ENCODE measurements around the gene CP. TPM values are rescaled to one million over a fixed set of nuclear protein-coding genes. Genes with fewer than 3 reads are reported as not detected.
"Not testable (repeated sequence)": the region's sequence is repeated elsewhere in the genome, so short reads cannot be mapped to it uniquely, and the experiment has no call there.

The CP gene
- total RNA-seq, 6 donors from 2014 or later = 3.9 to 87.3 (median 18.9) TPM

DNA sequence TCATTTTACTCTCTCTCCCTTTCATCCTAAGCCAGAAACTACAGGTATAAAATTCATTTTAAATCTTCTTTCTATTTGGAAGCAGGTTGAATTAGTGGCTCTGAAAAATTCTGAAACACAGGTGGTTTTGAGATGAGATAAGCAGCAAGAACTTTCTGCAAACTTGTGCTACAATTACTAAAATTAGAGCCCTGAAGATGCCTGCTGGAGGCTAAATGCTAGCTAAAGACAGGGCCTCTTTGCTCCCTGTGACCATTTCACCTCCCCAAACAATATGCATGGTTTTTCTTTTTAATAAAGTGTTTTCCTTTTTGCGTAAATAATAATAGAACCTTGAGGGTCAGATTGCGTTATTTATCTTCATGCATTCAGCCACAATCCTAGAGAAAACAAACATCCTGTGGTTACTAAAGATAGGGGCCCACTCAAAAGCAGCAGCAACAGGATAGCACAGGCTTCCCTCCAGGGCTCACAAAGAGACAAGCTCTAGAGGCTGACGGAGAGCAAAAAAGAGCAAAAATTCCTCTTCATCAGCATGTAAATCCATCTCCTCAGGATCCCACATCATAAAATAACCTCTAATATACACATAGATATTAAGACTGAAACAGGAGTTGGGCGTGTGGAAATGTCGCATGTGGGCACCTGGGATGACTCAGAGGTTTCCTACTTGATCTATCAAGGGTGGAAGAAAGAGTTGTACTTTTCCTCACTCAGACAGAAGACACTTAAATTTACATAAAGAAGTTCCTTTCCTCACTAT, 26.5 kb upstream of the CP start:
- Histone ChIP-seq H3K4me3 (no peak overlapping the region), H3K36me3 (no peaks in the 10 kb centered on the region), H3K27ac (peak overlapping the region in 1 of 4 donors; percentile 10), H3K4me1 (peaks cover 27 to 37% (median 31%) of the 10 kb centered on the region in 4 donors), H3K9me3 (no peaks in the 10 kb centered on the region), H3K27me3 (no peaks in the 10 kb centered on the region)
- no peak for ATAC-seq (ENCODE audit: low FRiP score in 2 of 2)
- no peak for DNase-seq
- 50 to 57% methylated on average over 5 of the region's 5 CpGs for WGBS, 2 donors
- TF ChIP-seq POLR2A (IDR thresholded peaks at IDR 0.05) (no peak), EP300 (IDR thresholded peaks at IDR 0.05) (no peak), CTCF (IDR thresholded peaks at IDR 0.05) (no peak), POLR2AphosphoS5 (IDR thresholded peaks at IDR 0.05) (no peak)

DNA sequence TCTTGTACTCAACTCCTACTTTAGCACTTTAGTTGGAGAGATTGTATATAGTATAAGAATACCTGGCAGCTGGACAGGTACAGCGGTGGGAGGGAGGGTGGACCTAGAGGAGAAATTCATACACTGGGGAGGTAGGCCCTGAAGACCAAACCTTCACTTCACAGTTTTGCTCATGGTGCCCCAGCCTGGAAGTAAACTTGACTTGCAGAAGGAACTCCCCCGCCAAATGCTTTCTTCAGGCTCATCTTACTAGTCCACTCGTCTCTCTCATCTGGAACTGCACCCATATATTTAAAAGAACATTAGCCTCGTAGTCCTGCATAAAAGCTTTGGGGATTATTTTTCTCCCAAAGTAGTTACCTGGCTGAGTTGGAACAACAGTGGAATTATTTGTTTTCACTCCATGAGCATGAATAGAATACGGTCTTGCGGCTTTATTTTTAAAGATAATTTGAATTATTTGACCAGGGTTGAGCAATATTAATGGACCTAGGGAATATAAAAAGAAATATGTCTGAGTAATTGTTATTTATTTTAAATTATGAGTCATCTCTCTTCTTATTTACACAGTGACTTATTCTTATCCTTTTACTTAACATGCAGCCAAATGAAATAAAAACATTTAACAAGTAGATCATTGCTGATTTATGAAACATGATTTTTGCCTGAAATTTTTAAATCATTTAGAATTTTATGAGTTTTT, 25.5 kb upstream of the CP start:
- peaks cover 27 to 37% (median 31%) of the 10 kb centered on the region in 4 donors for H3K4me1 ChIP-seq
- no peak for DNase-seq
- H3K36me3 ChIP-seq = no peaks in the 10 kb centered on the region
- no peak overlapping the region for H3K4me3 ChIP-seq
- no peaks in the 10 kb centered on the region for H3K9me3 ChIP-seq
- WGBS, 2 donors = 82 to 87% methylated on average over 6 of the region's 6 CpGs
- no peaks in the 10 kb centered on the region for H3K27me3 ChIP-seq
- TF ChIP-seq POLR2AphosphoS5 (IDR thresholded peaks at IDR 0.05) = no peak
- peak overlapping the region in 1 of 4 donors; percentile 19 for H3K27ac ChIP-seq
- ATAC-seq (ENCODE audit: low FRiP score in 2 of 2) = peak in 1 of 2 donors; percentile 55

GRCh38 chr3:149245738-149246451, 24.3 kb upstream of the CP start:
- ATAC-seq (ENCODE audit: low FRiP score in 2 of 2) (peak; percentile 76 to 80), DNase-seq (no peak)
- Histone ChIP-seq H3K9me3 (no peaks in the 10 kb centered on the region), H3K27ac (peak overlapping the region; percentile 62 to 73 (median 66)), H3K36me3 (no peaks in the 10 kb centered on the region), H3K4me3 (peak overlapping the region in 2 of 4 donors; percentile 4 to 26), H3K4me1 (peaks cover 27 to 37% (median 31%) of the 10 kb centered on the region in 4 donors), H3K27me3 (no peaks in the 10 kb centered on the region)
- whole genome bisulfite sequencing, 2 donors = 47 to 56% methylated on average over 3 of the region's 3 CpGs
- no peak for TF ChIP-seq EP300 (IDR thresholded peaks at IDR 0.05)
- no peak for TF ChIP-seq POLR2AphosphoS5 (IDR thresholded peaks at IDR 0.05)
- no peak for TF ChIP-seq POLR2A (IDR thresholded peaks at IDR 0.05)
- TF ChIP-seq CTCF (IDR thresholded peaks at IDR 0.05) = no peak

DNA sequence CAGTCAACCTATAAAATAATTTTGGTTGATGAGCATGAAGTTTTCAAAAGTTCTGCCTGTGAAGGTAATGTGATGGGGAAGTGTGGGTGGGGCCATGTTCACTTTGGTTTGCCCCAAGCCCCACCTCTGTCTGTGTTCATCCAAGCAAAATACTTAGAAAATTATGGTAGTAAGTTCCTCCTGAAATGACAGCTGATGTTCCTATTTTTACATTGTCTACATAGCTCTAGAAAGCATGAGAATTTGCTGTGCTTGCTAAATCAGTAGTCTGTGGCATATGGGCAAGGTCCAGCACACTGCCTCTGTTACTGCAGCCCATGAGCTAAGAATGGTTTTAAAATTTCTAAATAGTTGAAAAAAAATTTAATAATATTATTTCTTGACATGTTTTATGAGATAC, 21.9 kb upstream of the CP start:
- Histone ChIP-seq H3K4me1 (peaks cover 26 to 35% (median 31%) of the 10 kb centered on the region in 4 donors), H3K27ac (no peak overlapping the region), H3K36me3 (no peaks in the 10 kb centered on the region), H3K9me3 (no peaks in the 10 kb centered on the region), H3K27me3 (no peaks in the 10 kb centered on the region), H3K4me3 (no peak overlapping the region)
- DNase-seq = no peak
- ATAC-seq (ENCODE audit: low FRiP score in 2 of 2) = peak in 1 of 2 donors; percentile 50
- no peak for TF ChIP-seq EP300 (IDR thresholded peaks at IDR 0.05)
- TF ChIP-seq POLR2A (IDR thresholded peaks at IDR 0.05) = no peak
- TF ChIP-seq POLR2AphosphoS5 (IDR thresholded peaks at IDR 0.05) = no peak
- no peak for TF ChIP-seq CTCF (IDR thresholded peaks at IDR 0.05)

GRCh38 chr3:149239357-149239936, 17.8 kb upstream of the CP start:
- TF ChIP-seq CTCF (IDR thresholded peaks at IDR 0.05) (no peak), POLR2AphosphoS5 (IDR thresholded peaks at IDR 0.05) (no peak), POLR2A (IDR thresholded peaks at IDR 0.05) (no peak), EP300 (IDR thresholded peaks at IDR 0.05) (no peak)

GRCh38 chr3:149238268-149238667, 16.6 kb upstream of the CP start:
- not testable (repeated sequence) for H3K4me3 ChIP-seq; H3K4me1 ChIP-seq; H3K9me3 ChIP-seq; H3K27ac ChIP-seq; H3K27me3 ChIP-seq; H3K36me3 ChIP-seq; DNase-seq; ATAC-seq (ENCODE audit: low FRiP score in 2 of 2)
- WGBS, 2 donors = 94 to 100% methylated on average over 2 of the region's 2 CpGs

More at GRCh38 chr3:149239357-149239936, 17.8 kb upstream of the CP start:
- no peaks in the 10 kb centered on the region for H3K4me1 ChIP-seq
- H3K4me3 ChIP-seq = no peak overlapping the region
- no peak for ATAC-seq (ENCODE audit: low FRiP score in 2 of 2)
- no peaks in the 10 kb centered on the region for H3K36me3 ChIP-seq
- no peak for DNase-seq
- H3K27me3 ChIP-seq = no peaks in the 10 kb centered on the region
- WGBS, 2 donors = 94 to 100% methylated on average over 1 of the region's 1 CpG
- H3K9me3 ChIP-seq = no peaks in the 10 kb centered on the region
- H3K27ac ChIP-seq = no peak overlapping the region

All from upper lobe of left lung (tissue), 6 donors.